Activated CD4-positive, alpha-beta T cell treated with anti-CD3 and anti-CD28 coated beads for 36 hours (primary cell): ENCODE measurements around the gene TRIB2. TPM values are rescaled to one million over a fixed set of nuclear protein-coding genes. Genes with fewer than 3 reads are reported as not detected.

ENCODE experiments used
- ATAC-seq: fragments of 200-7000 bp; cut with Tn5 transposase; one replicate; pipeline ENCODE4 v1.10.0; 2021; ENCODE audit warnings: mild to moderate bottlenecking, moderate library complexity
- CTCF ChIA-PET: fragments of 350-600 bp; sonication (Branson Sonifier 250); formaldehyde crosslinking; loops from one replicate; lab custom pipeline; 2021; ENCODE audit warnings: antibody characterized with exemption; lab: Charles Lee
- POLR2A ChIA-PET: fragments of 350-600 bp; sonication (Branson Sonifier 250); formaldehyde crosslinking; loops from one replicate; lab custom pipeline; 2021; ENCODE audit warnings: antibody characterized with exemption, inconsistent platforms; lab: Charles Lee
- DNase-seq: peaks from one replicate; pipeline ENCODE4 v3.0.0-alpha.2; 2020
- H3K27ac Mint-ChIP-seq: one replicate; pipeline ENCODE4 v1.8.0; 2021; ENCODE audit warnings: mixed read lengths
- H3K27me3 Mint-ChIP-seq: one replicate; pipeline ENCODE4 v1.8.0; 2021; ENCODE audit warnings: mixed read lengths
- H3K36me3 Mint-ChIP-seq: one replicate; pipeline ENCODE4 v1.8.0; 2021; ENCODE audit warnings: low read depth, mixed read lengths
- H3K4me1 Mint-ChIP-seq: one replicate; pipeline ENCODE4 v1.8.0; 2021; ENCODE audit warnings: mixed read lengths
- H3K4me3 Mint-ChIP-seq: one replicate; pipeline ENCODE4 v1.8.0; 2021; ENCODE audit warnings: mild to moderate bottlenecking, moderate library complexity, mixed read lengths
- H3K9me3 Mint-ChIP-seq: one replicate; pipeline ENCODE4 v1.8.0; 2021; ENCODE audit warnings: low read depth, mixed read lengths
- intact Hi-C, 2 experiments: fragments of 100-400 bp; cut with DNase I in 1 of 2; cut with micrococcal nuclease in 1 of 2; formaldehyde crosslinking; loops; one replicate each; pipeline versions ENCODE4 v1.14.2 to v1.15.1; 2022 to 2024; cut with DNase I, micrococcal nuclease
- total RNA-seq, 2 experiments: library from RNA; stranded (reverse); gene quantifications; one replicate each; pipeline ENCODE4 v1.2.3, GENCODE V29; 2021

Gene TRIB2
- total RNA-seq, 2 experiments from 2014 or later = 2.7 to 3.7 TPM

DNA sequence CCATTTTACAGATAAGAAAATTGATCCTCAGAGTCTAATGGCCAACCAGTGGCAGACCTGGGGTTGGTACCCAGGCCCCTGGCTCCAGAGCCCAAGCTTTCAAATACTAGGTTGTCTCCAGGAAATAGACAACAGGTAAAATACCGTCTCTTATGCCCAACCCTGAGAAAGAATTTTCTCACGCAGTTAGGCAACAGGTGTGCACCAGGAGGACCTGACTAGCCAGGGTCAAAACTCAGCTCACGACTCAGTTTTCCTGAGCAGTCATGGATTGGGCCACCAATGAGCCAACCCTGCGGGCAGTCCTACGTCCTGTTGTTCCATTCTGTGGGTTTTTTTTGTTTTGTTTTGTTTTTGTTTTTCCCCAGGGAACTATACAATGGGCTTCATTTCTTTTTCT lies 13.5 kb downstream of the TRIB2 start:
- Mint-ChIP-seq H3K9me3 (no peaks in the 10 kb centered on the region), H3K4me1 (peaks cover 78% of the 10 kb centered on the region), H3K36me3 (no peaks in the 10 kb centered on the region), H3K27me3 (no peaks in the 10 kb centered on the region), H3K27ac (no peak overlapping the region), H3K4me3 (no peak overlapping the region)
- CTCF ChIA-PET = interaction anchor here (0.6 kb wide), 1 partner anchor 1820 kb away, joined by 5 read pairs; no protein-coding TSS in a partner anchor
- ATAC-seq (no peak), DNase-seq (no peak)
- POLR2A ChIA-PET = no interaction called here
- intact Hi-C loops = no loop called here

GRCh38 chr2:12731701-12732280 lies 15.1 kb downstream of the TRIB2 start:
- Mint-ChIP-seq H3K4me1 (peaks cover 74% of the 10 kb centered on the region), H3K36me3 (peaks cover 9% of the 10 kb centered on the region), H3K9me3 (no peaks in the 10 kb centered on the region), H3K27ac (peak overlapping the region; percentile 18), H3K27me3 (no peaks in the 10 kb centered on the region), H3K4me3 (no peak overlapping the region)
- ATAC-seq (no peak), DNase-seq (no peak)
- CTCF ChIA-PET = no interaction called here
- POLR2A ChIA-PET = no interaction called here
- intact Hi-C loops = no loop called here

GRCh38 chr2:12732651-12733050 lies 15.9 kb downstream of the TRIB2 start:
- no peak for ATAC-seq
- Mint-ChIP-seq H3K9me3 (no peaks in the 10 kb centered on the region), H3K4me3 (no peak overlapping the region), H3K27me3 (no peaks in the 10 kb centered on the region), H3K4me1 (peaks cover 69% of the 10 kb centered on the region), H3K27ac (no peak overlapping the region), H3K36me3 (peaks cover 13% of the 10 kb centered on the region)
- no peak for DNase-seq
- POLR2A ChIA-PET = no interaction called here
- CTCF ChIA-PET = interaction anchor here (0.6 to 1.3 kb wide), 3 partner anchors 9 to 948 kb away, joined by 3 to 4 read pairs (median 3); partner anchors contain the start of gene TRIB2
- intact Hi-C loops = no loop called here

- H3K4me3 Mint-ChIP-seq = no peak overlapping the region
- peaks cover 20% of the 10 kb centered on the region for H3K36me3 Mint-ChIP-seq
- no peak overlapping the region for H3K27ac Mint-ChIP-seq
- ChIA-PET POLR2A (interaction anchor here (0.6 kb wide), 1 partner anchor 117 kb away, joined by 4 read pairs; no protein-coding TSS in a partner anchor), CTCF (interaction anchor here (0.9 to 1.3 kb wide), 3 partner anchors 10 to 198 kb away, joined by 3 to 4 read pairs (median 3); partner anchors contain the start of gene TRIB2)
- no peak for DNase-seq
- no peaks in the 10 kb centered on the region for H3K27me3 Mint-ChIP-seq
- peaks cover 59% of the 10 kb centered on the region for H3K4me1 Mint-ChIP-seq
- intact Hi-C loops = no loop called here
- ATAC-seq = no peak
- no peaks in the 10 kb centered on the region for H3K9me3 Mint-ChIP-seq
Observed at GRCh38 chr2:12733846-12734245, 17.1 kb downstream of the TRIB2 start.

DNA sequence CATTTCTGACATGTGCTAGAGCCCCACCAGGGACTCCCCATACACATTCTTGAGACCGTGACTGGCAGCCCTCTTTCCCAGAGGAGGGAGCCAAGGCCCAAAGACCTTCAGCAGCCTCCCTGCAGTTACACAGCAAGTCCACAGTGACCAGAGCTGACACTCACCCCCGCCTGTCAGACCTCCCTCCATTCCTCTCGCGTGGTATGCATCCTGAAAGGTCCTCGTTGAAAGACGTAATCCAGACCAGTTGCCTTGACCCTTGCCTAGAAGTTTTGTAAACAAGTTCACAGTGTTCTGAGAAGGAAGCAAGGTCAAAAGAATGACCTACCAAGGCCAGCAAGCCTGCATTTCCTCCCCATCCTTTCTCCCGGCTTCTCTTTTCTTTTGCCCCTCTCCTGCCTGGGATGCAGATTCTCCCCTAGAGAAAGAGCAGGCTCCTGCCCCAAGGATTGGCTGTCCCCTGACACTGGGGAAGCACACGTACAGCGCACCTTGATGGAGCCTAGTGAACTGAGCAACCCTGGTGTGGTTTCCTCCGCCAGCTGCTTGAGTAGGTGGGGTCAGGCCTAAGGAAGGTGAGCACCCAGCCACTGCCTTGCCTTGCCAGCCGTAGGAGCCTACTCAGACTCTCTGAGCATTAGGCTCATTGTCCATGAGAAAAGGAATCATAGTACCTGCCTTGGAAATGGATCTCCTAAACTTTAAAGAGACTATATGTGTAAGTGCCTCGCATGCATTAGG lies 18.3 kb downstream of the TRIB2 start:
- CTCF ChIA-PET = no interaction called here

GRCh38 chr2:12737297-12737696 lies 20.6 kb downstream of the TRIB2 start:
- H3K9me3 Mint-ChIP-seq = no peaks in the 10 kb centered on the region
- DNase-seq (no peak), ATAC-seq (no peak)
- peaks cover 33% of the 10 kb centered on the region for H3K4me1 Mint-ChIP-seq
- H3K27ac Mint-ChIP-seq = no peak overlapping the region
- ChIA-PET CTCF (interaction anchor here (1.4 to 1.7 kb wide), 2 partner anchors 9 to 21 kb away, joined by 4 to 7 read pairs; no protein-coding TSS in a partner anchor), POLR2A (no interaction called here)
- intact Hi-C loops = no loop called here
- H3K27me3 Mint-ChIP-seq = no peaks in the 10 kb centered on the region
- H3K4me3 Mint-ChIP-seq = no peak overlapping the region
- peaks cover 34% of the 10 kb centered on the region for H3K36me3 Mint-ChIP-seq

More for the DNA sequence above, 18.3 kb downstream of the TRIB2 start:
- Mint-ChIP-seq H3K4me3 (no peak overlapping the region), H3K27ac (no peak overlapping the region), H3K27me3 (no peaks in the 10 kb centered on the region), H3K9me3 (no peaks in the 10 kb centered on the region), H3K4me1 (peaks cover 52% of the 10 kb centered on the region), H3K36me3 (peaks cover 27% of the 10 kb centered on the region)
- no peak for ATAC-seq
- intact Hi-C loops = no loop called here
- POLR2A ChIA-PET = no interaction called here
- no peak for DNase-seq

DNA sequence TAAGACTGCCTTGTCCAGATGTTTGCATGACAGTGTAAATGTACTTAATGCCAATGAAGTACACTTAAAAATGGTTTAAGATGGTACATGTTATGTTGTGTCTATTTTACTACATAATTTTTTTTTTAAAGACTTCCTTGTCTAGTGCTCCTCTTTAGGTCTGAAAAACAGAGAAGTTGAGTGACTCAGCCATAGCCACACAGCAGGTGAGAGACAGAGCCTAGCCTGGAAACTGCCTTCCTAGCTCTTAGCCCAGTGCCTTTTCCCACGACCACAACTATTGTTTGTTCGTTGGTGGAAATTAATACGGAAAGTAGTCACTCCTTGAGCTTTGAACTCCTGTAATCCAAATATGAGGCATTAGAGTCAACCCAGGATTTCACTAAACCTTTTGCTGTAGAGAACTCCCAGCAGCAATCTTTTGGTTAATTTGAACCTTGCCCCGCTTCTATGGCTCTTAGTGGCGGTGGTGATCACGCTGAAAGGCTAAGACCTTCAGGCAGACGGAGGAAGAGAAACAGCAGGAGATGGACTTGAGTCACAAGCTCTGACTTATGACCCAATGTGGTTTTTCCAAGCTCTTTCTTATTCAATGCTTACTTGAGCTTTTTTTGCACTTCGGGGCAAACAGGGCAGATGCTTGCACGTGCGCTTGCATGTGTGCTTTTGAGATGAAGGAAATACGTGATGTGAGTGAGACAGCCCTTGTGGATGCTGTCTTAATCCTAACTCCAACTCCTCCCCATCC lies 21.2 kb downstream of the TRIB2 start:
- Mint-ChIP-seq H3K36me3 (peaks cover 36% of the 10 kb centered on the region), H3K4me3 (no peak overlapping the region), H3K27me3 (no peaks in the 10 kb centered on the region), H3K27ac (no peak overlapping the region), H3K4me1 (peaks cover 31% of the 10 kb centered on the region), H3K9me3 (no peaks in the 10 kb centered on the region)
- ChIA-PET CTCF (interaction anchor here (1.4 kb wide), 1 partner anchor 9 kb away, joined by 7 read pairs; no protein-coding TSS in a partner anchor), POLR2A (interaction anchor here (1.3 kb wide), 1 partner anchor 21 kb away, joined by 3 read pairs; the partner anchor contains the start of gene TRIB2)
- intact Hi-C loops = no loop called here
- DNase-seq (no peak), ATAC-seq (no peak)

GRCh38 chr2:12739721-12740254 lies 23.1 kb downstream of the TRIB2 start:
- Mint-ChIP-seq H3K27me3 (no peaks in the 10 kb centered on the region), H3K4me3 (no peak overlapping the region), H3K36me3 (peaks cover 36% of the 10 kb centered on the region), H3K27ac (no peak overlapping the region), H3K9me3 (no peaks in the 10 kb centered on the region), H3K4me1 (peaks cover 21% of the 10 kb centered on the region)
- ChIA-PET CTCF (interaction anchor here (0.6 kb wide), 1 partner anchor 270 kb away, joined by 4 read pairs; no protein-coding TSS in a partner anchor), POLR2A (interaction anchor here (0.6 kb wide), 1 partner anchor 117 kb away, joined by 4 read pairs; no protein-coding TSS in a partner anchor)
- intact Hi-C loops = no loop called here
- ATAC-seq (no peak), DNase-seq (no peak)

DNA sequence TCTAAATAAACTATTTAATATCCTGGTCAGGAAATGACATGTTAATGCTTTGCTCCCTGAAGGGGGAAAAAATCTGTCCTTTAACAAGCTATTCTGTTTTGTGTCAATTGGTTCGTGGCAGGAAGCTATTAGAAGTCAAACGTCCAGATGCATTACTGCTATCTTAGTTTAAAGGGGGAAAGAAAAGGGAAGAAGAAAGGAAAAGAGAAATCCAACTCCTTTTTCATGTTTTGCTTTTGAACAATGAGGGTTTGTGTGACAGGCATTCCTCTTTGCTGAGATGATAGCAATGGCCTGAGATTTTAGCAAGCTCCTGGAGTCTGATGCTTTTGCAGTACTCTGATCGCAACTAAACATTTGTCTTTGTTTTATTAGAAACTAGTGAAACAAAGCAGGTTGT lies 24.6 kb downstream of the TRIB2 start:
- H3K27me3 Mint-ChIP-seq = no peaks in the 10 kb centered on the region
- POLR2A ChIA-PET = no interaction called here
- no peaks in the 10 kb centered on the region for H3K9me3 Mint-ChIP-seq
- no peak overlapping the region for H3K27ac Mint-ChIP-seq
- no peak overlapping the region for H3K4me3 Mint-ChIP-seq
- intact Hi-C loops = no loop called here
- peaks cover 9% of the 10 kb centered on the region for H3K4me1 Mint-ChIP-seq
- H3K36me3 Mint-ChIP-seq = peaks cover 29% of the 10 kb centered on the region
- no peak for ATAC-seq
- no peak for DNase-seq
- CTCF ChIA-PET = interaction anchor here (0.5 to 1.2 kb wide), 6 partner anchors 12 to 1538 kb away, joined by 3 to 5 read pairs (median 3); no protein-coding TSS in a partner anchor

DNA sequence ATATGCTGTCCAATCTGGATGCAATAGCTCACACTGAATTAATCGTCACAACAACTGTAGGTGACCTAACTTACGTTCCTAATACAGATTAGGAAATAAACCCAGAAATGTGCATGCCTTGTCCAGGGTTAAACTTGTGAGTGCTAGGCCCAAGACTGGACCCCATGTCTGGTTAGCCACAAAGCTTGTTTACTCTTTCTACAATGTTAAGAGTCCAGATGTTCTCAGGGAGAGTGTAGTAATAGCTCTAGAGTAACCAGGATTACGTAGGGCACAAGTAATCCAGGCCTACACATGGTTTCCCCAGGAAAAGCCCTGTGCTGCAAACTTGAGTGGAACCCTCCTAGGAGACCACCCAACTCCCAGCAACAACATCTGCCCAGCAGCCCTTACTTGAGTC lies 26.2 kb downstream of the TRIB2 start:
- Mint-ChIP-seq H3K4me3 (no peak overlapping the region), H3K27ac (no peak overlapping the region), H3K36me3 (peaks cover 21% of the 10 kb centered on the region), H3K27me3 (no peaks in the 10 kb centered on the region), H3K4me1 (peaks cover 2% of the 10 kb centered on the region), H3K9me3 (no peaks in the 10 kb centered on the region)
- ChIA-PET POLR2A (no interaction called here), CTCF (no interaction called here)
- DNase-seq = no peak
- intact Hi-C loops = no loop called here
- ATAC-seq = no peak
